HepG2 (cell line): ENCODE data around the gene FSCN2. TPM values are rescaled to one million over a fixed set of nuclear protein-coding genes. Genes with fewer than 3 reads are reported as not detected.

ENCODE experiments used
- BATF2 ChIP-seq: sonication (generic); formaldehyde crosslinking; IDR thresholded peaks from 2 replicates; pipeline ENCODE4 v1.8.0; 2022; ENCODE audit warnings: mild to moderate bottlenecking, missing genetic modification reagents, moderate library complexity
- BRD4 ChIP-seq: sonication (generic); formaldehyde crosslinking; IDR thresholded peaks from 2 replicates; pipeline ENCODE4 v1.4.0; 2020; ENCODE audit warnings: missing genetic modification reagents
- DDIT3 ChIP-seq: sonication (generic); formaldehyde crosslinking; IDR thresholded peaks from 2 replicates; pipeline ENCODE4 v1.4.0; 2020; ENCODE audit warnings: mild to moderate bottlenecking, missing genetic modification reagents
- ELF3 ChIP-seq: IDR thresholded peaks from 2 replicates; pipeline ENCODE4 v1.6.1; 2016; ENCODE audit warnings: missing genetic modification reagents, missing compliant biosample characterization
- FOSL2 ChIP-seq: sonication (generic); formaldehyde crosslinking; IDR thresholded peaks from 2 replicates; pipeline ENCODE4 v1.4.0; 2020; ENCODE audit warnings: missing genetic modification reagents
- FOXP1 ChIP-seq, 2 experiments: fragments of 450-650 bp in 1 of 2; IDR thresholded peaks; 2 replicates each; pipeline ENCODE4 v1.6.1; 2017 to 2018; ENCODE audit warnings: antibody characterized with exemption in 1 of 2
- HMG20A ChIP-seq: IDR thresholded peaks from 2 replicates; pipeline ENCODE4 v1.6.1; 2016; ENCODE audit warnings: borderline replicate concordance
- KAT7 ChIP-seq: IDR thresholded peaks from 2 replicates; pipeline ENCODE4 v1.6.1; 2018; ENCODE audit warnings: borderline replicate concordance, missing compliant biosample characterization
- KAT8 ChIP-seq: IDR thresholded peaks from 2 replicates; pipeline ENCODE4 v1.6.1; 2016; ENCODE audit warnings: missing genetic modification reagents, missing compliant biosample characterization
- KDM1A ChIP-seq: IDR thresholded peaks from 2 replicates; pipeline ENCODE4 v1.6.1; 2016; ENCODE audit warnings: missing compliant biosample characterization
- NRL ChIP-seq: sonication (generic); formaldehyde crosslinking; IDR thresholded peaks from 2 replicates; pipeline ENCODE4 v1.5.0; 2020; ENCODE audit warnings: missing genetic modification reagents, mild to moderate bottlenecking, moderate library complexity, borderline replicate concordance
- SOX13 ChIP-seq, 3 experiments: fragments of 450-650 bp in 1 of 3; sonication (generic) in 1 of 3; formaldehyde crosslinking in 1 of 3; IDR thresholded peaks in 2 of 3; conservative IDR thresholded peaks in 1 of 3; 2 replicates each; pipeline versions ENCODE4 v1.5.0 to v1.6.1; 2016 to 2020; ENCODE audit warnings: antibody characterized with exemption in 1 of 3, mild to moderate bottlenecking in 1 of 3, missing compliant biosample characterization in 1 of 3, missing genetic modification reagents in 1 of 3, moderate library complexity in 1 of 3
- TIGD3 ChIP-seq: sonication (generic); formaldehyde crosslinking; IDR thresholded peaks from 2 replicates; pipeline ENCODE4 v1.5.1; 2020; ENCODE audit warnings: mild to moderate bottlenecking, missing genetic modification reagents, borderline replicate concordance
- U2AF2 ChIP-seq: fragments of 200-400 bp; formaldehyde crosslinking; IDR thresholded peaks from 2 replicates; pipeline ENCODE4 v1.6.1; 2017; ENCODE audit warnings: low read depth, mild to moderate bottlenecking, low read length
- ZNF263 ChIP-seq: sonication (generic); formaldehyde crosslinking; IDR thresholded peaks from 2 replicates; pipeline ENCODE4 v1.4.0; 2020; ENCODE audit warnings: missing genetic modification reagents
- ZNF296 ChIP-seq: sonication (generic); formaldehyde crosslinking; conservative IDR thresholded peaks from 2 replicates; pipeline ENCODE4 v1.5.0; 2020; ENCODE audit warnings: mild to moderate bottlenecking, missing genetic modification reagents
- ZNF512B ChIP-seq: sonication (generic); formaldehyde crosslinking; IDR thresholded peaks from 2 replicates; pipeline ENCODE4 v1.5.1; 2020; ENCODE audit warnings: missing genetic modification reagents, mild to moderate bottlenecking, borderline replicate concordance
- ZNF572 ChIP-seq: sonication (generic); formaldehyde crosslinking; IDR thresholded peaks from 2 replicates; pipeline ENCODE4 v1.5.1; 2020; ENCODE audit warnings: mild to moderate bottlenecking, missing genetic modification reagents
- ZNF816 ChIP-seq: sonication (generic); formaldehyde crosslinking; IDR thresholded peaks from 2 replicates; pipeline ENCODE4 v1.8.0; 2022; ENCODE audit warnings: missing genetic modification reagents, mild to moderate bottlenecking, borderline replicate concordance
- polyA plus RNA-seq, 8 experiments: library from polyadenylated mRNA; depleted of rRNA in 3 of 8; stranded (reverse) in 7 of 8; unstranded in 1 of 8; fragments of >200 nt; fragmentation: Illumina TruSeq in 4 of 8; extraction: Trizol in 4 of 8; gene quantifications; 2 replicates each; pipeline versions ENCODE4 v1.2.1 to v1.2.3, GENCODE V29; 2011 to 2016; ENCODE audit warnings: low read depth in 4 of 8, missing spikeins in 1 of 8, mixed read lengths in 1 of 8; ENCODE audit not compliant: insufficient read depth in 1 of 8
- total RNA-seq, 5 experiments: library from RNA; depleted of rRNA; stranded (reverse); fragments of >200 nt; fragmentation: Illumina TruSeq; extraction: Trizol; gene quantifications; 2 replicates each; pipeline ENCODE4 v1.2.3, GENCODE V29; 2016; ENCODE audit warnings: low read depth in 1 of 5
- TF ChIP-seq, protein P1 (sequence below): sonication (generic); formaldehyde crosslinking; IDR thresholded peaks from 2 replicates; pipeline ENCODE4 v1.4.0; 2020; ENCODE audit warnings: missing genetic modification reagents
- TF ChIP-seq, protein P2 (sequence below): sonication (generic); formaldehyde crosslinking; IDR thresholded peaks from 2 replicates; pipeline ENCODE4 v1.8.1; 2023; ENCODE audit warnings: missing genetic modification reagents, mild to moderate bottlenecking, borderline replicate concordance

The FSCN2 gene
- total and polyA plus RNA-seq, 2 of the 13 experiments (the other 11 are each of a cell fraction or from before 2014, with no cell fraction given): 0.09 TPM; not detected in 1

- peak; percentile 17; the same call in 1 of the 2 replicates for TF ChIP-seq ZNF512B (CRISPR knock-in tag)
- TF ChIP-seq ZNF816: 0 out of 2 replicates have a peak, but pooled peaks have one; percentile 52
- TF ChIP-seq KAT8 (CRISPR knock-in tag): no peak; the same call in none of the 2 replicates
- no peak for TF ChIP-seq KDM1A (CRISPR knock-in tag)
- TF ChIP-seq ZNF263 (CRISPR knock-in tag): peak; percentile 28; the same call in 1 of the 2 replicates
- TF ChIP-seq ZNF572 (CRISPR knock-in tag): no peak
- no peak for TF ChIP-seq FOXP1 (IDR thresholded peaks at IDR 0.05)
- TF ChIP-seq FOXP1 (CRISPR knock-in tag; IDR thresholded peaks at IDR 0.05): no peak
- TF ChIP-seq BATF2 (CRISPR knock-in tag): no peak
- TF ChIP-seq ELF3 (CRISPR knock-in tag): peak; percentile 64; the same call in 1 of the 2 replicates
- TF ChIP-seq TIGD3: no peak
- TF ChIP-seq ZNF296 (CRISPR knock-in tag): no peak
- no peak for TF ChIP-seq HMG20A
- TF ChIP-seq FOSL2 (CRISPR knock-in tag): peak; percentile 30; the same call in 1 of the 2 replicates
- TF ChIP-seq SOX13 (IDR thresholded peaks at IDR 0.05): no peak; the same call in 1 of the 2 replicates
- TF ChIP-seq SOX13 (CRISPR knock-in tag; conservative IDR thresholded peaks at IDR 0.05 in 1 of 2, IDR thresholded peaks at IDR 0.05 in 1 of 2): no peak
- TF ChIP-seq, protein P1, sequence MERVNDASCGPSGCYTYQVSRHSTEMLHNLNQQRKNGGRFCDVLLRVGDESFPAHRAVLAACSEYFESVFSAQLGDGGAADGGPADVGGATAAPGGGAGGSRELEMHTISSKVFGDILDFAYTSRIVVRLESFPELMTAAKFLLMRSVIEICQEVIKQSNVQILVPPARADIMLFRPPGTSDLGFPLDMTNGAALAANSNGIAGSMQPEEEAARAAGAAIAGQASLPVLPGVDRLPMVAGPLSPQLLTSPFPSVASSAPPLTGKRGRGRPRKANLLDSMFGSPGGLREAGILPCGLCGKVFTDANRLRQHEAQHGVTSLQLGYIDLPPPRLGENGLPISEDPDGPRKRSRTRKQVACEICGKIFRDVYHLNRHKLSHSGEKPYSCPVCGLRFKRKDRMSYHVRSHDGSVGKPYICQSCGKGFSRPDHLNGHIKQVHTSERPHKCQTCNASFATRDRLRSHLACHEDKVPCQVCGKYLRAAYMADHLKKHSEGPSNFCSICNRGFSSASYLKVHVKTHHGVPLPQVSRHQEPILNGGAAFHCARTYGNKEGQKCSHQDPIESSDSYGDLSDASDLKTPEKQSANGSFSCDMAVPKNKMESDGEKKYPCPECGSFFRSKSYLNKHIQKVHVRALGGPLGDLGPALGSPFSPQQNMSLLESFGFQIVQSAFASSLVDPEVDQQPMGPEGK: peak; percentile 60
- TF ChIP-seq U2AF2: no peak
- TF ChIP-seq DDIT3 (CRISPR knock-in tag): no peak
- TF ChIP-seq, protein P2, sequence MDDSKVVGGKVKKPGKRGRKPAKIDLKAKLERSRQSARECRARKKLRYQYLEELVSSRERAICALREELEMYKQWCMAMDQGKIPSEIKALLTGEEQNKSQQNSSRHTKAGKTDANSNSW (CRISPR knock-in tag): no peak; the same call in 1 of the 2 replicates
- TF ChIP-seq KAT7 (CRISPR knock-in tag): no peak
- TF ChIP-seq NRL: no peak
- no peak for TF ChIP-seq BRD4
These were observed 15.4 kb upstream of the FSCN2 start, which contains the start of gene ACTG1 (continued) for GRCh38 chr17:81512562-81513371.
